Measurements from ENCODE around the gene CDKN1C.

CDKN1C gene

DNA sequence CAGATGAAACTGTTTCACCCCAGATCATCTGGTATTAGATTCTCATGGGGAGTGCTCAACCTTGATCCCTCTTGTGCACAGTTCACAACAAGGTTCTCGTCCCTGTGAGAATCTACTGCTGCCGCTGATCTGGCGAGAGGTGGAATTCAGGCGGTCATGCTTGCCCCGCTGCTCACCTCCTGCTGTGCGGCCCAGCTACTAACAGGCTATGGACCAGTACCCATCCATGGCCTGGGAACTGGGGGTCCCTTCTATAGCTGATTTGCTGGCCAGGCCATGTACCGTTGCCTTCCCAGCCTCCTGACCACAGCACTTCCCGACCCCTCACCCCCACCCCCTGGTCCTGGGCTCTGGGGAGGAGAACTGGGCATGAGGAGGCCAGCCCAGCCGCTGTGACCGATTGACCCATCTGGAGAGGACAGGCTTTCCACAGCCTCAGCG is 41.1 kb upstream of the CDKN1C start:
- TF ChIP-seq POLR2AphosphoS5 (IDR thresholded peaks at IDR 0.05; ENCODE audit: low read depth) (no peak), SPI1 (IDR thresholded peaks at IDR 0.05; ENCODE audit: borderline replicate concordance, low read depth) (no peak), GABPA (IDR thresholded peaks at IDR 0.05; ENCODE audit: low read depth) (no peak)
- TF ChIP-seq, protein P1, sequence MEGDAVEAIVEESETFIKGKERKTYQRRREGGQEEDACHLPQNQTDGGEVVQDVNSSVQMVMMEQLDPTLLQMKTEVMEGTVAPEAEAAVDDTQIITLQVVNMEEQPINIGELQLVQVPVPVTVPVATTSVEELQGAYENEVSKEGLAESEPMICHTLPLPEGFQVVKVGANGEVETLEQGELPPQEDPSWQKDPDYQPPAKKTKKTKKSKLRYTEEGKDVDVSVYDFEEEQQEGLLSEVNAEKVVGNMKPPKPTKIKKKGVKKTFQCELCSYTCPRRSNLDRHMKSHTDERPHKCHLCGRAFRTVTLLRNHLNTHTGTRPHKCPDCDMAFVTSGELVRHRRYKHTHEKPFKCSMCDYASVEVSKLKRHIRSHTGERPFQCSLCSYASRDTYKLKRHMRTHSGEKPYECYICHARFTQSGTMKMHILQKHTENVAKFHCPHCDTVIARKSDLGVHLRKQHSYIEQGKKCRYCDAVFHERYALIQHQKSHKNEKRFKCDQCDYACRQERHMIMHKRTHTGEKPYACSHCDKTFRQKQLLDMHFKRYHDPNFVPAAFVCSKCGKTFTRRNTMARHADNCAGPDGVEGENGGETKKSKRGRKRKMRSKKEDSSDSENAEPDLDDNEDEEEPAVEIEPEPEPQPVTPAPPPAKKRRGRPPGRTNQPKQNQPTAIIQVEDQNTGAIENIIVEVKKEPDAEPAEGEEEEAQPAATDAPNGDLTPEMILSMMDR (IDR thresholded peaks at IDR 0.05; ENCODE audit: insufficient read depth, low read length) = no peak
- TF ChIP-seq, protein P2, sequence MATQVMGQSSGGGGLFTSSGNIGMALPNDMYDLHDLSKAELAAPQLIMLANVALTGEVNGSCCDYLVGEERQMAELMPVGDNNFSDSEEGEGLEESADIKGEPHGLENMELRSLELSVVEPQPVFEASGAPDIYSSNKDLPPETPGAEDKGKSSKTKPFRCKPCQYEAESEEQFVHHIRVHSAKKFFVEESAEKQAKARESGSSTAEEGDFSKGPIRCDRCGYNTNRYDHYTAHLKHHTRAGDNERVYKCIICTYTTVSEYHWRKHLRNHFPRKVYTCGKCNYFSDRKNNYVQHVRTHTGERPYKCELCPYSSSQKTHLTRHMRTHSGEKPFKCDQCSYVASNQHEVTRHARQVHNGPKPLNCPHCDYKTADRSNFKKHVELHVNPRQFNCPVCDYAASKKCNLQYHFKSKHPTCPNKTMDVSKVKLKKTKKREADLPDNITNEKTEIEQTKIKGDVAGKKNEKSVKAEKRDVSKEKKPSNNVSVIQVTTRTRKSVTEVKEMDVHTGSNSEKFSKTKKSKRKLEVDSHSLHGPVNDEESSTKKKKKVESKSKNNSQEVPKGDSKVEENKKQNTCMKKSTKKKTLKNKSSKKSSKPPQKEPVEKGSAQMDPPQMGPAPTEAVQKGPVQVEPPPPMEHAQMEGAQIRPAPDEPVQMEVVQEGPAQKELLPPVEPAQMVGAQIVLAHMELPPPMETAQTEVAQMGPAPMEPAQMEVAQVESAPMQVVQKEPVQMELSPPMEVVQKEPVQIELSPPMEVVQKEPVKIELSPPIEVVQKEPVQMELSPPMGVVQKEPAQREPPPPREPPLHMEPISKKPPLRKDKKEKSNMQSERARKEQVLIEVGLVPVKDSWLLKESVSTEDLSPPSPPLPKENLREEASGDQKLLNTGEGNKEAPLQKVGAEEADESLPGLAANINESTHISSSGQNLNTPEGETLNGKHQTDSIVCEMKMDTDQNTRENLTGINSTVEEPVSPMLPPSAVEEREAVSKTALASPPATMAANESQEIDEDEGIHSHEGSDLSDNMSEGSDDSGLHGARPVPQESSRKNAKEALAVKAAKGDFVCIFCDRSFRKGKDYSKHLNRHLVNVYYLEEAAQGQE (IDR thresholded peaks at IDR 0.05; ENCODE audit: insufficient replicate concordance, low read depth) = no peak
- DNase-seq (ENCODE audit: low read depth in 1 of 2, low spot score in 1 of 2) = no peak
- Histone ChIP-seq H3K27ac (replicated peaks) (no peak overlapping the region), H3K27me3 (ENCODE audit: insufficient read depth, poor library complexity, severe bottlenecking) (peaks cover 31% of the 10 kb centered on the region), H3K4me3 (replicated peaks; ENCODE audit: insufficient read depth, low read length) (no peak overlapping the region)

DNA sequence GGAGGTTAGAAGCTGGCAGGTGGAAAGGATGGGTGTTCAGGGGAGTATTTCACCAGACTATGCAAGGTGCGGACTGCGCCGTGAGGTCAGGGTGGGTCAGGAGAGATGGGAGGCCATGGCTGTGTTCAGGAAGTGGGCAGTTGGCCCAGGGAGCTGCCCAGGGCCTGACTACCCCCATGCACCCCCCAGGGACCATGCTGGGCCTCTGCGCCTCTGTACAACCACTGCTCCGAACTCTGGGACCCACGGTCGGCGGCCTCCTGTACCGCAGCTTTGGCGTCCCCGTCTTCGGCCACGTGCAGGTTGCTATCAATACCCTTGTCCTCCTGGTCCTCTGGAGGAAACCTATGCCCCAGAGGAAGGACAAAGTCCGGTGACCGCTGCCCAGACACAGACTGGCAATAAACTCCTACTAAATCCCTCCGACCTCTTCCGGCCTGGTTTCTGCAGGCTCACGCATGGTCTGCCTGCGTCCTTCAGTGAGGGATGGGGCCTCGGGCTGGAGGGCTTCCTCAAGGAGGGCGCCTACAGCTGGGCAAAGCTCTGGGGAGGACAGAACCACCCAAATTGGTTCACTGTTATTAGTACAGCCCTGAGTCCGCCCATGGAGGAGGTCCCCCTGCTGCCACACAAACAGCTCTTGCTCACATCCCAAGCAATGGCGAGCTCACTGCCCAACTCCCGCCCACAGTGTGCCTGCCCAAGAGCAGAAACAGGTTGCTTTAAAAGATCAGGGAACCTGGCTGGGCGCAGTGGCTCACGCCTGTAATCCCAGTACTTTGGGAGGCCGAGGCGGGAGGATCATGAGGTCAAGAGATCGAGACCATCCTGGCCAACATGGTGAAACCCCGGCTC is 39.5 kb upstream of the CDKN1C start:
- H3K27me3 ChIP-seq (ENCODE audit: insufficient read depth, poor library complexity, severe bottlenecking) = peaks cover 31% of the 10 kb centered on the region
- no peak overlapping the region for H3K4me3 ChIP-seq (replicated peaks; ENCODE audit: insufficient read depth, low read length)
- H3K27ac ChIP-seq (replicated peaks) = no peak overlapping the region
- no peak for TF ChIP-seq SPI1 (IDR thresholded peaks at IDR 0.05; ENCODE audit: borderline replicate concordance, low read depth)
- no peak for DNase-seq (ENCODE audit: low read depth in 1 of 2, low spot score in 1 of 2)

DNA sequence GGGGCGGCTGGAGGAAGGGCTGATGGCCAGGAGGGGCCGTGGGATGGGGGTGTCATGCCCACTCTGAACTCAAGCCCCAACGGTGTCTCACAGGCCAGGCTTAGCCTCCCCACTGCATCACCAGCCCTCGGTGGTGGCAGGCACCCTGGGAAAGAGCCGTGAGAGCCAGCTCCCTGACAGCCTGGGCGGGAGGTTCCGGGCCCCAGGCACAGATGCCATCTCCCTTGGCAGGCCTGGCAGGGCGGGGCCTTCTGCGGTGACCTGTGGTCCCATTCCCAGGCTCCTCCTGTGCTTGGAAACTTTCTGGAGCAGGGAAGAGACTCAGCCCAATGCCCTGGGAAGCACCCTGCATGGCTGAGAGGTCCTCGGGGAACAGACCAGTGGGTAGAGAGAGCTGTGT is 38.8 kb upstream of the CDKN1C start:
- no peak overlapping the region for H3K27ac ChIP-seq (replicated peaks)
- TF ChIP-seq, protein P1 (IDR thresholded peaks at IDR 0.05; ENCODE audit: insufficient read depth, low read length) = no peak
- TF ChIP-seq POLR2AphosphoS5 (IDR thresholded peaks at IDR 0.05; ENCODE audit: low read depth) (no peak), SPI1 (IDR thresholded peaks at IDR 0.05; ENCODE audit: borderline replicate concordance, low read depth) (no peak), GABPA (IDR thresholded peaks at IDR 0.05; ENCODE audit: low read depth) (no peak)
- TF ChIP-seq, protein P2 (IDR thresholded peaks at IDR 0.05; ENCODE audit: insufficient replicate concordance, low read depth) = no peak
- no peak for DNase-seq (ENCODE audit: low read depth in 1 of 2, low spot score in 1 of 2)
- H3K4me3 ChIP-seq (replicated peaks; ENCODE audit: insufficient read depth, low read length) = no peak overlapping the region
- peaks cover 26% of the 10 kb centered on the region for H3K27me3 ChIP-seq (ENCODE audit: insufficient read depth, poor library complexity, severe bottlenecking)

DNA sequence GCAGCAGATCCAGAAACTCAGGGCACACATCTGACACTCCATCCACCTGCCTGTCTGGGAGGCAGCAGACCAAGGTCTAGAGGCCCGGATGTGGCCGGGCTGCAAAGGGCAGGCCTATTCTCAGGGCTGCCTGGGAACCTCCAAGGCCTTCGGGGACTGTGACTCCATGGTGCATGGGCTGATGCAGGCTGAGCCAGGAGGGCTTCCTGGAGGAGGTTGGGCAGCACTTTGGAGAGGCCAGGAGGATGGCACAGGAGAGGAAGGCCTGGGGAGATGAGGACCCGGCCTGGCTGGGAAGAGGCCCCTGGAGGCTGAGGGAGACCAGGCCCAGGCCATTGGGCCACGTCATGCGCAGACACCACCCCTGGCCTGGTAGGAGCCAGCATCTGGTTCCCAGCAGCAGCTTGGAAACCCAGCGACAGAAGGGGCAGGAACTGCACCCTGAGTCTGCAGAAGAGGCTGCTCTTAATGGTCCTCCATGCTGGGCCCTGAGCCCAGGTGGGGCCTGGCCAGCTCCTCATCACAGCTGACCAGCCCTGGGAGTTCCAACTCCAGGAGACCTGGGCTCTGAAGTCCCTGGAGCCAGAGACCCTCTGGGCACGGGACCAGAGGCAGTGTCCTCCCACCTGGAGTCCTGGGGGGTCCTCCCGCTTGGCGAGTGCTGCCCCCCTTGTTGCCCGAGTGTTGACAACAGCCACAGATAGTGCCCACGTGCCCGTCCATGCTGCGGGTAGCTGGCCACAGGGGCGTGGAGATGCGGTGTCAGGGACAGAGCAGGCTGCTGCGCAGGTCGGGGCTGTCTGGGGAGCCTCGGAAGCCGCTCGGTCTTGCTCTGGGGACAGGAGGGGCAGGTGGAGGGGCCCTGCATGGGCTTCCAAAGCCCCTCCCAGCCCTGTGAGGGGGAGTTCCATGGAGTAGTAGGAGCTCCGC is 38.1 kb upstream of the CDKN1C start:
- H3K27ac ChIP-seq (replicated peaks) = no peak overlapping the region

More for the DNA sequence above, 38.1 kb upstream of the CDKN1C start:
- H3K4me3 ChIP-seq (replicated peaks; ENCODE audit: insufficient read depth, low read length) = no peak overlapping the region
- DNase-seq (ENCODE audit: low read depth in 1 of 2, low spot score in 1 of 2) = no peak
- TF ChIP-seq GABPA (IDR thresholded peaks at IDR 0.05; ENCODE audit: low read depth) = no peak
- TF ChIP-seq, protein P2 (IDR thresholded peaks at IDR 0.05; ENCODE audit: insufficient replicate concordance, low read depth) = no peak
- TF ChIP-seq POLR2AphosphoS5 (IDR thresholded peaks at IDR 0.05; ENCODE audit: low read depth) = no peak
- TF ChIP-seq SPI1 (IDR thresholded peaks at IDR 0.05; ENCODE audit: borderline replicate concordance, low read depth) = no peak
- peaks cover 23% of the 10 kb centered on the region for H3K27me3 ChIP-seq (ENCODE audit: insufficient read depth, poor library complexity, severe bottlenecking)
